HG03558 (cell line): ENCODE results near the gene CADPS.

Experiments
- ATAC-seq: cut with Tn5 transposase; IDR thresholded peaks from one replicate; pipeline ENCODE4 v1.9.1; 2021; ENCODE audit warnings: moderate number of reproducible peaks; ENCODE audit not compliant: unreplicated experiment; ENCODE audit errors: extremely low read depth

The CADPS gene

DNA sequence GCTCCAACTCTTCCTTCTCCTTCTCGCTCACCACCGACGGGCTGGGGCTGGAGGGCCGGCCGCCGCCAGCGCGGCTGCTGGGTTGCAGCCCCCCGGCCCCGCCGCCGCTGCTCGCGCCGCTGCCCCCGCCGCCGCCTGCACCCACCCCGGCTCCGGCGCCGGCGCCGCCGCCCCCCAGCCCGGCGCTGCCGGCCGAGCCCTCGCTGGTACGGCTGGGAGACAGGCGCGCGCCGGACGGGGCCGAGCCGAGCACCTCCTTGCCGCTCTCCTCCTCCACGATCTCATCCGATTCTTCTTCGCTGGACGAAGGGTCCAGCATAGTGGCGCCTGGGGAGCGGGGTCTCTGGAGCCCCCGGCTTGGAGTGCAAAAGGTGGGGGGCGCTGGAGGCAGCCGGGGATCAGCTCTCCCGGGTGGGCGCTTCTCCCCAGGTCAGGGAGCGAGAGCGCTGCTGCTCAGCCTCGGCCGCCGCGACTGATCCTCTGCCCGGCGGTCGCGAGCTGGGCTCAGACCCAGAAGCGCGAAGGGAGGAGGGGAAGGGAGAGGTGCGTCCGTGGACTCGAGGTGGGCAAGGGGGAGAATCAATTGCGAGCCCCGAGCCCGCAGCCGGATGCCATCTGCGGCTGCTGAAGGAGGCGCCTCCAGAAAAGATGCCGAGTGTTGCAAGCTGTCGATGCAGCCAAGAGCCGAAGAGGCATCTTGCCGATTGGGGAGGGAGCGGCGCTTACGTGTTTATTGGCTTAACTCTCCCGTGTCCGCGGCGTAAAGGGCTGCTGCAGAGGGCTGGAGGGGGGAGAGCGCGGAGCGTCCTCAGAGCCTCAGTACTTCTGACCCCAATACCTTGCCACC, at the start of gene CADPS:
TSS of gene CADPS (minus strand) at position 706 of the 847 bp plus-strand sequence. CDS start at position 319, 387 bp downstream.
- no peak for ATAC-seq

DNA sequence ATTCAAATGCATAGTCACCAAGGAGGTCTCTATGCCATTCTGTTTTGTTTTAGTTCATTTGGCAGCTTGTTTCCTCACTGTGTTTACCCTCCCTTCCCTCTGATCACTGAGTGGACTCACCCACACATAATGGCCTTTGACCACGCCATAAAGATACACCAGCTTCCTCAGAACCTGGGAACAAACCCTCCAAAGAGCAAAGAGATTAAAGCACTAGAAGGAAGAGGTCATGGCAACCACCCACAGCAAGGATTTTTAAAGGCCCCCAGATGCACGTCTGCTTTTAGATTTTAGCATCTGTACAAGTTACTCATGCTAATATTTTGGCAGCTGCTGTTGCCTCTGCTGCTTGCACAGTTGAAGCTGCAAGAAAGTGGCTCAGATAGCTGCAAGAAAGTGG, 47.9 kb upstream of the CADPS start:
- no peak for ATAC-seq

DNA sequence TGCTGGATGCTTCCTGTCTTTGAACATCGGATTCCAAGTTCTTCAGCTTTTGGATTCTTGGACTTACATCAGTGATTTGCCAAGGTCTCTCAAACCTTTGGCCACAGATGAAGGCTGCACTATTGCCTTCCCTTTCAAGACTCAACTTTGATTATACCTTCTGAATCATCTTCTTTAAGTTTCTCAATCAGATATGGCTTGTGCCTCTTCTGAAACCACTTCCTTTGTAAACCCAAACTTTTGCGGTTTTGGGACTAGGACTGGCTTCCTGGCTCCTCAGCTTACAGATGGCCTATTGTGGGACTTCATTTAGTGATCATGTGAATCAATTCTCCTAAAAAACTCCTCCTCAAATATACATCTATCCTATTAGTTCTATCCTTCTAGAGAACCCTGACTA, 47.1 kb upstream of the CADPS start:
- no peak for ATAC-seq

DNA sequence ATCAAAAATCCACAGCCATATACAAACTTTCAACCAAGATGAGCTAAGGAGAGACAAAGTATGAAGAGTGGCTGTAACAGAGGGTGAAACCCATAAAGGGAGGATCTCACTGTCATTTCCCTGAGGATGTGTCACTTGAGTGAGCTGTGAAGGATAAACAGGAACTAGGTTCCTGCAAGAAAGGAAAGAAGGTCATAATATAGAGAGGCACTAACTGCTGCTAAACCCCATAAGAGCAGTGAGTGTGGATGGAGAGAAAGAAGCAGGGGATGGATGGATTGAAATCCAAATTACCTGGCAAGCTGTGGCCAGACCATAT, 45.2 kb upstream of the CADPS start:
- no peak for ATAC-seq

DNA sequence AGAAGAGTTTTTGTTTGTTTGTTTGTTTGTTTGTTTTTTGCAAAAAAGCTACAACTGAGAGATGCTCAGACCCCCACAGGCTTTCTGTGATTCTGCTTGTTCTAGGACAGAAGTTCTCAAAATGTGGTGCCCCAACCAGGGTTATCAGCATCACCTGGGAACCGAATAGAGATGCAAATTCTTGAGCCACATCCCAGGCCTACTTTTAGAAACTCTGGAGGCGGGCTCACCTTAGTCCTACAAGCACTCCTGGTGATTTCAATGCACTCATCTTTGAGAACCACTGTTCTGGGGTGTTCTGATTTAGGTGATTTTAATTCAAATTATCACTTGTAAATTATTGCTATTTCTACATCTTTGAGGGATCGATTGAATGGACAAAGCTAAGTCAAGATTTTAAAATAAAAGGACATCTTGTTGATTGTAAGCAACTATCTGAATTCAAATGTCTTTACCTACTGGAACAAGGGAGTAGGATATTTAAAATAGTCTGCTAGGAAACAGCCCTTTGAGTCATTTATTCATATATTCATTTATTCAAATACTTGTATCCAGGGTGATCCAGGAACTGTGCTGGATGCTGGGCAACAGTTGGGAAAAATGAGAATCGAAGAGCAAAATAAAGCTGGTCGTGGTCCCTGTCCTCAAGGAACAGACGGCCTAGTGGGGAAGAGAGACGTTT, 44.7 kb upstream of the CADPS start:
- ATAC-seq: no peak

DNA sequence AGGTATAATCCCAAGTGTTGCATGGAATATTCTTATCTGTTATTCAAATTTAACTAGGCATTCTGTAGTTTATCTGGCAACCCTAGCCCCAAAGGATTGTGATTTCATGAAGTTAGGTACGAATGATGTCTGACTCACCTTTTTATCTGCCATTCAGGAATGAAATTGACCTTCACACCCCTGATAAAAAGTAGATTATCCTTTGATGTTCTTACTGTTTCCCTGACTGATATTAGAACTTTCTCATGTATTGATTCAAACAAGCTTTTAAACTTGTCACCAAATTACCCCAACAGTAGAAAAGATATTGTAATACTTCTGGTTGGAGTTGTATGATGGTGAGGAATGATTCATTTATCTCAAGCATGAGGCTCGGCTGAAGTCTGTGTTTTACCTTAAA, 43.6 kb upstream of the CADPS start:
- ATAC-seq: no peak

DNA sequence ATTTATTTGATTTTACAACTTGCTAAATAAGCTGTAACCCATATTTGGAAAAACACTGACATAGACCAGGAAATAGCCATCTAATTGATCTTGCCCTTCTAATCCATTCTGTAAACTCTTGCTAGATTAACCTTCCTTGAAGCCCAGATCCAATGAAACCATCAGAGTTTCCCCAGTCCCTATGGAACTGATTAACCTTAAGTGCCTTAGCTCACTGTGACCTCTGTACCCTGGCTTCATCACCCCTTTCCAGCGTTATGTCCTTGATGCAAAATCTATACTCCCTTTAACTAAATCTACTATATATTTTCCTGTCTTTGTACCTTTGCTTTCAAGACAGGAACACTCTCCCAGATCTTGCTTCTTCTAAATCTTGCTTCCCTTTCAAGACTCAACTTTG, 42.9 kb upstream of the CADPS start:
- ATAC-seq: no peak

DNA sequence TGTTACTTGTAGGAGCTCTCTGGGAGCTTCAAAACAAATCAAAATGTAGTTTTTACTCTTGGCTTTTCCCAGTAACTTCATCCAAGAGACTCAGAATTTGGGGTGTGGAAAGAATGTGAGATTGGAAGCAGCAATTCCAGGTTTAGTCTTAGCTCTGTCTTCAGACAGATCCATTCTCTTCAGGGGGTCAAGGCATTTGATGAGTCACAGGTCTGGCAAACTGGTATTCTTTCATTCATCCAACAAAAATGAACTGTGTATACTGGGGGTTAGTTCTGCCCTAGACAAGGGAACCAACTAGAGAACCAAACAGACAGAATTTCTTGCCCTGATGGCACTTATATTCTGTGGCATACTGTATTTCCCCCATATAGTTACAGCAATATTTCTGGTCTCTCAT, 36.3 kb upstream of the CADPS start:
- ATAC-seq: no peak

DNA sequence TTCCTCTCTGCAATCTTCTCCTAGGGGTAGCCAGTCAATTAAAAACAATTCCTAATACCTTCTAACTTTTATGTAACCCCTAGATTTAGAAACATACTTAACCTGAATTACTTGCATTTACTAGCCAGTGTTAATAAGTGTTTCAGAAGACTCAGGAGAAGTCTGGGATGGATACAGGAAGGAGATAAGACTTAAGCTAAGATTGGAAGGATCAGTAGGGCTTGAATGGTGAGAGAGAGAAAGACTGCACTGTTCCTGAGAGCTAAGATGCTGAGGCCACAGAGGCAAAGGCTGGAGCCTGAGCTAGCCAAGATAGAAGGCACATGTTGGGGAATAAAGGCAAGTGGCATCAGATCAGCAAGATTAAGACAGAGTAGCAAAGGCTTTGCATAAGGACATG, 30.1 kb upstream of the CADPS start:
- ATAC-seq: no peak

DNA sequence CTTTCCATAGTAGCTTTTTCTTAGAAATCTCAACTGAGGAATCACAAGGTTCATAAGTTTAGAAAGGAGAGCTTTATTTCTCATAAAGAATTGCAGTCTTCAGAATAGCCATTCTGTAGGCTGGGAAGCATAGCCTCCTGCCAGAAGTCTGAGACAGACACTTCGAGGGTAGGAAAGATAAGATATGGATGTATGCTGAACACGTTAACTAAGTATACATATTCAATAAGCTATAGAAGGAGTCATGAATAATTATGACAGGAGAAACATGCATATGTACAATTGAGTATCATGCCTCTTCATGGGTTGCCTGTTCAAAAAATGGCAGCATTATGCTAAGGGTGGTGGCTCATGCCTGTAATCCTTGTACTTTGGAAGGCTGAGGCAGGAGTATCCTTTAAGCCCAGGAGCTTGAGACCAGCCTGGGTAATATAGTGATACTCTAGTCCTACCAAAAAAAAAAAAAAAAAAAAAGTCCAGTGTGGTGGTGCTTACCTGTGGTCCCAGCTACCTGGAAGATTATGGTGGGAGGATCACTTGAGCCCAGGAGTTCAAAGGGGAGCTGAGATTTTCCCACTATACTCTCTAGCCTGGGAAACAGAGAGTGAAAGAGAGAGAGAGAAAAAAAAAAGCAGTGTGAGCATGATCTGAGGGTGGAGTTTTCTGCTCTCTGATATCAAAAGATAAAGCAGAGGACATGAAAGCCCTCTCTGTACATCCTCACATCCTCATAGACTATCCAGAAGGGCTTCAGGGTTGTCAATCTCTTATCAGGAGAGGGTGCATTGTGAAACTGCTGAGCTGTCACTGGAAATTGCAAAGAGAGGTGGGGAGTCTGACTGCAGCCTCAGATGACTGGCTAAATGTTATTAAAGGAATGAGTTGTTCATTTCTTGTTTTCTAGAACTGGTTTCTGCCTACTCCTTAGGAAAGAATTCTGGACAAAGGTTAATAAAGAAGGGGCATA, 23.6 kb upstream of the CADPS start:
- ATAC-seq: no peak

DNA sequence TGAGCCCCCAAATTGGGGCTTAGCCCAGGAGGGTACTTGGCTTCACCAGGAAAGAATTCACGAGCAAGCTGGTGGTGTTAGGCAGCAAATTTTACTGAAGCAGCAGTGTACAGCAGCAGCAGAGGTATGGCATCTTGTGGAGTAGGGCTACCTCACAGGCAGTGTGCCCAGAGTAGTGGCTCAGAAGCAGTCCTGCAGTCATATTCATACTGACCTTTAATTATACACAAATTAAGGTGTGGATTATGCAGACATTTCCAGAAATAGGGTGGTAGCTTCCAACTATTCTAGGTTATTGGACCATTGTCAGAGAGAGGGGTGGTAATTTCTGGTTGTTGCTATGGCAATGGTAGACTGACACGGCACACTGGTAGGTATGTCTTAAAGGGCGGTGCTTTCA, 20.7 kb upstream of the CADPS start:
- no peak for ATAC-seq

DNA sequence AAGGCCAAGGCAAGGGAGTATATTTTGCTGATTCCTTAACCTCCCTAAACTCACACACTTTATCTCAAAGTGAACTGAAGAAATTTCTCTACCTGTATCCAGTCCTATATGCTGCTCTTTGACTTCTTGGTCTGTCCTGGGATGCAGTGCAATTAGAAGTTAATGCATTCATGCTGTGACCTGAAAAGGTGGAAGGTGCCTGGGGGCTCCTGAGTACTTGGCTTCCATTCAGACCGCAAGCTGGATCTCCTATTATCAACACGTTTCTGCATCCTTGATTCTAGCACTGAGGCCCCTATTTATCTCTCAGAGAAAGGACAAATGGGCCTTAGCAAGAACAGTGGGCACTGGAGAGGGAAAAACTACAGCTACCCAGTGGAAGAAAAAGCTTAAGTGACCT, 17.7 kb upstream of the CADPS start:
- ATAC-seq: no peak

DNA sequence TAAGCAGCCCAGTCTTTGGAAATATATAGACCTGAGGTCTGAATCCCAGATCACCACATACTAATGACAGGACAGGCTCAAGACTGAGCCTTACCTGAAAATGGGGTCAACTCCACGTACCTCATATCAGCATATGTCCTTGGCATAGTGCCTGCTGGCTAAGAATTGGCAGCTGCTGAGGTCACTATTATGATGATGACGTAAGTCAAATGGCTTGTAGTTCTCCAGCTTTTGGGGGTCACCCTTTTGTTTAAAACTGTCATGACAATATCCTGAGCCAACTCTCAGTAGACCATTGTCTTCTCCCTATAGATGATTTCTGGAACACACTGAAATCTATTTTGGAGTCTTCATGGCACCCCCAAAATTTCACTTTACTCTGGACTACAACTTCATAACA, 16.8 kb upstream of the CADPS start:
- no peak for ATAC-seq

DNA sequence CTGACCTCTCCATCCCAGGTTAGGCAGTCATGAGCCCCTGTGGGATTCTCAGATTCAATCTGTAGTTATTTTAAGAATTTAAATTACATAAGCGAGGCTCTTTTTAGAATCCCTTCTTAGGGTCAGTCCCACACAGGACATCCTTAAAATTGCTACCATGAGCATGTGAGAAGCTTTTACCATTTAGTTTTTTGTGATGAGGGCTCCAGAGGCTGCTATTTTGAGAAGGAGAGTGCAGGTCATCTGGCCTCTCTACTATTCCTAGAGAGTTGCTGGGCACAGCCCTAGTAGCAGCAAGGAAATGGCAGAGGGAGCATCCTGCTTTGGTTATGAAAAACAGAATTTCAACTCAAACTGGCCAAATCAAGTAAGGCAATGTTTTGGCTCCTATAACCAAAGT, 13.6 kb upstream of the CADPS start:
- ATAC-seq: no peak

DNA sequence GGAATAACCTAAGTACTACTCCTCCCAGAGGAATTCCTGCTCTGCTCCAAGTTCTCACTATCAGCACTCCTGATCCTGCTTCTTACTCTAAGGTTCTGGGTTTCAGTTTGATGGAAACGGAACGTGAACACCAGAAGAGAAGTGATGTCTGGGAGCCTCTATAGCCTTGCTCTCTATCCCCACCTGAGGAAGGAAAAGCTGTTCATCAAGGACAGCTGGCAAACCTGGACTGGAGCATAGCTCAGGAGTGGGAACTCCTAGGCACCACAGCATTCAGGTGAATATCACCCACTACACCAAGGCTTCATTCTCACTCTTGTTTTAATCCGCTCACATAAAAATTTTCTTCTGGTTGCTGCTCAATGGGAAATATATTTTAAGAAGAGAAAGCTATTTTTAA, 13.0 kb upstream of the CADPS start:
- no peak for ATAC-seq

DNA sequence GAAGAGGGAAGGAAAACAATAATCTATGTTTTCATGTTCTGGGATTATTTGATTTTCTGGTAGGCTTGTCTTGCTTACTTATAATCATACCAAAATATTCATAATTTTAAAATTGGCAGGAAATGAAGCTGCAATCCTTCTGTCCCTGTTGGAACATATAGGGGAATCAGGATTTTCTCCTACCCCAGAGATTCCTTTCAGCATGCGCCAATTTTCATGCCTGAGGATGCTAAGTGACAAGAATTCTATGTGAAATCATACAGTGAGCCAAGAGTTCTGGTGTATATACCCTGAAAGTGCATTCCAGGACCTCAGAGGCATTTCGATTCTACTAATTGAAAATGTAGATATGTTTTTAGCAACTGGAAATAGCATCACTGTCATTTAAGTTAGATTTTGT, 9.9 kb upstream of the CADPS start:
- ATAC-seq: no peak

DNA sequence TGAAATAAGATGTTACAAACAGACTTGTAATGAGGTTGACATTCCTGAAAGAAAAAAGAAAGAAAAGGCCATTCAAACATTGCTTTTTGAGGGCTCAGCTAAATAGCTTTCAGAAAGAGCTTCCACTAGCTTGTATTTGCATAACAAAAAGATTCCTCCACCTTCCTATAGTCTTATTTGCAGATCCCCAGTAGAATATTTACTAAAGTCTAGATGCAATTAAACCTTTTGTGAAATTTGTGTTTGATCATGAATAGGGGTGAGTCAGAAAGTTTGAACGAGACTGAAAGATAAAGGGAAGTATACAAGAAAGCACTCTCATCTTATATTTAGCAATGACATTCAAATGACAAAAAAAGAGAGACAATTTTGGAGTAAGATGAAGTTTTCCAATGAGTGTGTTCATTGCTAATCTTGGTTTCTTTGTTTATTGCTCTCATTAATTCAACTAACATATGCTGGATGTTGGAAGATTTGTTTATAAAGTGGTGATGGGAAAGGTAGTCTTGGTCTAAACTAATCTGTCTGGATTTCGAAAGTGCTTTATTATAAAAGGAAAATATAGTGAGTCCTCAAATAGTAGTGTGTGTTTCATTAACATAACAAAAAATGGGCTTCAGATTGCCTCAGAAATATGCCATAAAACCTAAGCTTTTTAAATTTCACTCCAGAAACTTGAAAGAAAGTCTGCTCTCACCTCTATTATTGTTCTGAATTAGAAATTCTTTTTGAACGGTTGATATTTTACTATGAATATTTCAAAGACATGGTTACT, 9.1 kb upstream of the CADPS start:
- ATAC-seq: no peak

DNA sequence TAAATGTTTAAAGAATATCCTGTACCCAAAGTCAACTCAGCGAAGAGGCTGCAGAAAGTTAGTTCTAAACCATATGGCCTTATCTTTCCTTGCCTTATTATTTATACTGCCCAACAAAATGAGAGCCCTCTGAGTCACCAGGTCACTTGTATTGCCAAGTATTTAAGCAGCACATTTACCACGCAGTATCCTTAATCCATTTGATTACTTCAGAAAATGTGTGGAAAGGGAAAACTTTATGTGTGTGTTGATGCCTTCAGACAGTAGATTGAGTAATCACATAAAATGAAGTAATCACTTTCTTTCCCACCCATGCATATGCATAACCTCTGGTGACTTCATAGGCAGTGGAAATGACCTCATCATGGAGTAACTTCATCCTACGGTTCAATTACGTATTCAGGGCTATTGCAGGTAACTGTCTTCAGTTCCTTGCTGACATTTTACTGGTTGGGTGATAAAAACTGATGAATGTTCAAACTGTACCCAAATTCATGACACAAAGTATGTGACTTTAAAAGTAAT, 7.5 kb upstream of the CADPS start:
- no peak for ATAC-seq

DNA sequence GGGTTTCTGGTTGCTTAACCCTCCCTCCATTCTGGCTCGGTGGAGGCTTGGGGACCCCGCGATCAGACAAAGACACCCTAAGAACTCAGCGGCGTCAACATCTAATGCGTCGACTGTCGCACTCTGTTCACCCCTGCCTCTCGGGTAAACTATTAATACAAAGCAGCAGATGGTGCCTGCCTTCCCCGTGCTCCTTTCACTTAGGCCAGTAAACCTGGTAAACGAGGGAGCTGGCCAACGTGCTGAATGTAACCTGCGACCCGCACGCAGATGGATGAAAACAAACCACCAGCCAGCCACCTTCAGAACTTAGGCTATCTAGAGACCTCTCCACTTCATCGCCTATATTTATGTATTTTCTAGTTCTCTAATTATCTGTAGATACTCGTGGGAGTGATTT, 848 bp upstream of the CADPS start:
- no peak for ATAC-seq

DNA sequence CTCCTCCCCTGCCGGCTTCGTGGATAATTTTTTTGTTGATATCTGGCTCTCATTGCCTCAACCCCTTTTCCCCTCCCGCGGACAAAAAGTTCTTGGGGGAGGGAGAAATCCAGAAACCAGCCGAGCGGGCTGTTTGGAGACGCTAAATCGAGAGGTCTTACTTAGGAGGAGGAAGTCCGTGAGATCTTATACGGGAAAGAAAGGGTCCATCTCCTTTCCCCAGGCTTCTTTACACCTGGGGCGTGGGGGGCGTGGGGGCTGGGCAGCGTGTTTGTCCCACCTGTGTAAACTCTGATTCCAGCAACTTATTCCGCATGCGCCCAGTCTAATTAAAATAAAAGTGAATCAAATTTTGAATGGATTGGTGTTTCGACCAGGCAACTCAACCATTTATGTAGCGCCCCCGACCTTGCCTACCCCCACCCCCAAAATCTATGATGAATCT, 364 bp upstream of the CADPS start:
- ATAC-seq: no peak
